H1 (cell line): ENCODE data around the gene MFGE8. TPM values are rescaled to one million over a fixed set of nuclear protein-coding genes. Genes with fewer than 3 reads are reported as not detected.

Experiments used
- CTCF ChIA-PET: fragments of 300-600 bp; sonication (Branson Sonifier 250); formaldehyde crosslinking; loops from one replicate; lab custom pipeline; 2021; ENCODE audit not compliant: partially characterized antibody; lab: Charles Lee
- POLR2A ChIA-PET: fragments of 300-600 bp; sonication (Branson Sonifier 250); formaldehyde crosslinking; loops from one replicate; lab custom pipeline; 2021; ENCODE audit warnings: inconsistent platforms; ENCODE audit not compliant: partially characterized antibody; lab: Charles Lee
- DNase-seq, 2 experiments: peaks; one replicate each; pipeline versions ENCODE4 v3.0.0 to v3.0.0-alpha.2; 2010 to 2022; ENCODE audit warnings: low spot score in 2 of 2, low read depth in 1 of 2, mixed read lengths in 1 of 2
- FAIRE-seq: peaks from 2 replicates; lab custom pipeline; 2011; peaks lifted over from hg19 to GRCh38; lab: Jason Lieb, UNC
- H2AFZ ChIP-seq: 2 replicates; pipeline ENCODE4 v1.8.1; 2012; ENCODE audit warnings: low read length, inconsistent platforms
- H2AK5ac ChIP-seq: 2 replicates; pipeline ENCODE4 v1.6.1; 2013; ENCODE audit warnings: low read depth, low read length
- H2BK120ac ChIP-seq: replicated peaks from 2 replicates; pipeline ENCODE3; 2013; ENCODE audit warnings: low read depth, low read length, inconsistent platforms
- H2BK12ac ChIP-seq: 2 replicates; pipeline ENCODE4 v1.6.1; 2013; ENCODE audit warnings: low read depth, low read length
- H2BK15ac ChIP-seq: 2 replicates; pipeline ENCODE4 v1.6.1; 2013; ENCODE audit warnings: low read length
- H2BK20ac ChIP-seq: 2 replicates; pipeline ENCODE4 v1.6.1; 2013; ENCODE audit warnings: low read length
- H2BK5ac ChIP-seq: 2 replicates; pipeline ENCODE4 v1.6.1; 2013; ENCODE audit warnings: low read depth, low read length
- H3K14ac ChIP-seq: 2 replicates; pipeline ENCODE4 v1.6.1; 2013; ENCODE audit warnings: inconsistent platforms; ENCODE audit not compliant: insufficient read length
- H3K18ac ChIP-seq: 2 replicates; pipeline ENCODE4 v1.6.1; 2013; ENCODE audit warnings: low read length; ENCODE audit errors: extremely low read depth
- H3K23ac ChIP-seq: 2 replicates; pipeline ENCODE4 v1.6.1; 2013; ENCODE audit warnings: inconsistent platforms; ENCODE audit not compliant: insufficient read length
- H3K23me2 ChIP-seq: 2 replicates; pipeline ENCODE4 v1.6.1; 2013; ENCODE audit warnings: low read depth, low read length
- H3K27ac ChIP-seq: 2 replicates; pipeline ENCODE4 v1.6.1; 2011; ENCODE audit warnings: low read depth, low read length, inconsistent platforms
- H3K27me3 ChIP-seq, 4 experiments: replicated peaks in 1 of 4; 1 replicate in 1 of 4; 2 replicates in 3 of 4; pipeline versions ENCODE4 v1.6.1 to v1.8.1; 2011 to 2013; ENCODE audit warnings: low read length in 3 of 4, mild to moderate bottlenecking in 3 of 4, inconsistent platforms in 2 of 4, mixed read lengths in 2 of 4, moderate library complexity in 1 of 4; ENCODE audit not compliant: control insufficient read depth in 3 of 4, insufficient read depth in 3 of 4; ENCODE audit errors: extremely low read depth in 1 of 4
- H3K36me3 ChIP-seq, 4 experiments: 2 replicates each; pipeline versions ENCODE4 v1.6.1 to v1.8.1; 2011 to 2013; ENCODE audit warnings: mild to moderate bottlenecking in 4 of 4, low read length in 3 of 4, moderate library complexity in 2 of 4, control low read depth in 1 of 4, inconsistent platforms in 1 of 4; ENCODE audit not compliant: insufficient read depth in 4 of 4, control insufficient read depth in 2 of 4
- H3K4ac ChIP-seq: replicated peaks from 2 replicates; pipeline ENCODE3; 2013; ENCODE audit warnings: low read length, low read depth, mixed read lengths, inconsistent platforms; ENCODE audit not compliant: insufficient read length
- H3K4me1 ChIP-seq, 4 experiments: replicated peaks in 1 of 4; 1 replicate in 1 of 4; 2 replicates in 3 of 4; pipeline versions ENCODE4 v1.6.1 to v1.8.1; 2011 to 2013; ENCODE audit warnings: low read length in 3 of 4, inconsistent platforms in 2 of 4, mixed read lengths in 1 of 4; ENCODE audit not compliant: insufficient read depth in 4 of 4, control insufficient read depth in 3 of 4
- H3K4me2 ChIP-seq, 2 experiments: 2 replicates each; pipeline versions ENCODE4 v1.6.1 to v1.8.1; 2011 to 2013; ENCODE audit warnings: low read depth in 2 of 2, low read length in 2 of 2, control low read depth in 1 of 2, inconsistent platforms in 1 of 2, mild to moderate bottlenecking in 1 of 2; ENCODE audit not compliant: insufficient read depth in 1 of 2
- H3K4me3 ChIP-seq, 4 experiments: fragments of 200-600, 300-600 bp in 1 of 4; sonication (generic), shearing (Covaris generic), sonication (Bioruptor Twin) in 1 of 4; 2 replicates each; pipeline versions ENCODE4 v1.5.1 to v1.8.1; 2011 to 2016; ENCODE audit warnings: low read length in 4 of 4, low read depth in 3 of 4, control low read depth in 2 of 4, inconsistent platforms in 2 of 4, mild to moderate bottlenecking in 2 of 4, mixed read lengths in 1 of 4, moderate library complexity in 1 of 4; ENCODE audit not compliant: insufficient read depth in 2 of 4; ENCODE audit errors: extremely low read depth in 1 of 4
- H3K56ac ChIP-seq: replicated peaks from 2 replicates; pipeline ENCODE3; 2013; ENCODE audit warnings: low read depth, mild to moderate bottlenecking, mixed read lengths, low read length, inconsistent platforms; ENCODE audit not compliant: insufficient read length
- H3K79me1 ChIP-seq: 2 replicates; pipeline ENCODE4 v1.6.1; 2013; ENCODE audit warnings: low read depth, low read length, control low read depth
- H3K79me2 ChIP-seq, 2 experiments: 2 replicates each; pipeline versions ENCODE4 v1.6.1 to v1.8.1; 2012 to 2013; ENCODE audit warnings: low read length in 2 of 2, mild to moderate bottlenecking in 2 of 2, inconsistent platforms in 1 of 2; ENCODE audit not compliant: insufficient read depth in 2 of 2, control insufficient read depth in 1 of 2
- H3K9ac ChIP-seq, 4 experiments: replicated peaks in 1 of 4; 1 replicate in 1 of 4; 2 replicates in 3 of 4; pipeline versions ENCODE4 v1.6.1 to v1.8.1; 2011 to 2013; ENCODE audit warnings: low read depth in 3 of 4, low read length in 3 of 4, control low read depth in 2 of 4, mild to moderate bottlenecking in 2 of 4, moderate library complexity in 2 of 4, inconsistent platforms in 1 of 4; ENCODE audit errors: extremely low read depth in 1 of 4
- H3K9me3 ChIP-seq, 2 experiments: 2 replicates each; pipeline versions ENCODE4 v1.6.1 to v1.8.1; 2012 to 2013; ENCODE audit warnings: mild to moderate bottlenecking in 2 of 2, moderate library complexity in 2 of 2, control low read depth in 1 of 2, inconsistent platforms in 1 of 2, low read depth in 1 of 2, low read length in 1 of 2, mixed read lengths in 1 of 2; ENCODE audit not compliant: insufficient read depth in 2 of 2
- H4K20me1 ChIP-seq, 2 experiments: replicated peaks in 1 of 2; 2 replicates each; pipeline versions ENCODE3 to v1.8.1; 2011 to 2013; ENCODE audit warnings: inconsistent platforms in 2 of 2, low read length in 2 of 2, mild to moderate bottlenecking in 1 of 2; ENCODE audit not compliant: insufficient read depth in 2 of 2, control insufficient read depth in 1 of 2
- H4K5ac ChIP-seq: 2 replicates; pipeline ENCODE4 v1.6.1; 2013; ENCODE audit warnings: low read length, low read depth, mixed read lengths, inconsistent platforms; ENCODE audit not compliant: insufficient read length
- H4K8ac ChIP-seq: 2 replicates; pipeline ENCODE4 v1.8.0; 2013; ENCODE audit warnings: mild to moderate bottlenecking, moderate library complexity, low read length, inconsistent platforms; ENCODE audit not compliant: insufficient read depth; ENCODE audit errors: extremely low read depth
- H4K91ac ChIP-seq: replicated peaks from 2 replicates; pipeline ENCODE3; 2013; ENCODE audit warnings: low read length, mixed read lengths, inconsistent platforms; ENCODE audit not compliant: insufficient read length
- ASH2L ChIP-seq: fragments of 200-600, 300-600 bp; sonication (generic); IDR thresholded peaks from one replicate; pipeline ENCODE4 v1.7.1; 2017; ENCODE audit warnings: low read length
- BACH1 ChIP-seq: IDR thresholded peaks from 2 replicates; pipeline ENCODE4 v1.6.1; 2012; ENCODE audit warnings: low read length, improper control_type of control experiment
- FOSL1 ChIP-seq: IDR thresholded peaks from 2 replicates; pipeline ENCODE4 v1.6.1; 2011; ENCODE audit warnings: mild to moderate bottlenecking, low read depth, low read length, moderate library complexity; ENCODE audit not compliant: insufficient read depth
- GABPA ChIP-seq: IDR thresholded peaks from 2 replicates; pipeline ENCODE4 v1.6.1; 2011; ENCODE audit warnings: mild to moderate bottlenecking, low read length, moderate library complexity, borderline replicate concordance; ENCODE audit not compliant: insufficient read depth
- GTF2F1 ChIP-seq: IDR thresholded peaks from 2 replicates; pipeline ENCODE4 v1.6.1; 2012; ENCODE audit warnings: low read depth, low read length, improper control_type of control experiment, borderline replicate concordance
- RXRA ChIP-seq: IDR thresholded peaks from 2 replicates; pipeline ENCODE4 v1.6.1; 2011; ENCODE audit warnings: low read depth, mild to moderate bottlenecking, low read length, moderate library complexity; ENCODE audit not compliant: insufficient read depth
- TCF12 ChIP-seq: IDR thresholded peaks from 2 replicates; pipeline ENCODE4 v1.6.1; 2011; ENCODE audit warnings: low read depth, mild to moderate bottlenecking, low read length
- YY1 ChIP-seq: IDR thresholded peaks from 2 replicates; pipeline ENCODE4 v1.6.1; 2011; ENCODE audit warnings: low read depth, mild to moderate bottlenecking, low read length
- WGBS, 2 experiments: shearing (Covaris generic) in 1 of 2; methylation state at CpG; one replicate each; pipeline versions ENCODE4 v1.1.6 to v1.1.7; 2013 to 2015; ENCODE audit warnings: low lambda C conversion rate in 2 of 2, mixed read lengths in 2 of 2, inconsistent platforms in 1 of 2, low coverage in 1 of 2, missing lambda C conversion rate in 1 of 2; ENCODE audit not compliant: insufficient replicate concordance in 2 of 2, insufficient coverage in 1 of 2, insufficient read length in 1 of 2; ENCODE audit errors: extremely low coverage in 1 of 2, missing lambda C conversion rate in 1 of 2; 5-methylcytosine and 5-hydroxymethylcytosine counted together
- polyA plus RNA-seq, 7 experiments: library from polyadenylated mRNA; depleted of rRNA in 3 of 7; stranded (reverse) in 5 of 7; unstranded in 2 of 7; fragments of >200 nt in 5 of 7; fragments of 200-250 nt in 2 of 7; gene quantifications; 1 replicate in 5 of 7; 2 replicates in 1 of 7; 4 replicates in 1 of 7; pipeline versions ENCODE4 v1.2.1 to v1.2.3, GENCODE V29; 2011 to 2013; ENCODE audit warnings: missing spikeins in 2 of 7, mixed read lengths in 2 of 7
- total RNA-seq: library from RNA; stranded (reverse); fragmentation: NEBNext Ultra II Directional; extraction: Animal tissue kit (Norgen Biotek cat#: 25700); gene quantifications from 2 replicates; pipeline ENCODE4 v1.2.1, GENCODE V29; 2021

MFGE8 gene
- total and polyA plus RNA-seq, 2 of the 8 experiments (the other 6 are each of a cell fraction or from before 2014, with no cell fraction given), result 1,237 to 2,117 TPM

DNA sequence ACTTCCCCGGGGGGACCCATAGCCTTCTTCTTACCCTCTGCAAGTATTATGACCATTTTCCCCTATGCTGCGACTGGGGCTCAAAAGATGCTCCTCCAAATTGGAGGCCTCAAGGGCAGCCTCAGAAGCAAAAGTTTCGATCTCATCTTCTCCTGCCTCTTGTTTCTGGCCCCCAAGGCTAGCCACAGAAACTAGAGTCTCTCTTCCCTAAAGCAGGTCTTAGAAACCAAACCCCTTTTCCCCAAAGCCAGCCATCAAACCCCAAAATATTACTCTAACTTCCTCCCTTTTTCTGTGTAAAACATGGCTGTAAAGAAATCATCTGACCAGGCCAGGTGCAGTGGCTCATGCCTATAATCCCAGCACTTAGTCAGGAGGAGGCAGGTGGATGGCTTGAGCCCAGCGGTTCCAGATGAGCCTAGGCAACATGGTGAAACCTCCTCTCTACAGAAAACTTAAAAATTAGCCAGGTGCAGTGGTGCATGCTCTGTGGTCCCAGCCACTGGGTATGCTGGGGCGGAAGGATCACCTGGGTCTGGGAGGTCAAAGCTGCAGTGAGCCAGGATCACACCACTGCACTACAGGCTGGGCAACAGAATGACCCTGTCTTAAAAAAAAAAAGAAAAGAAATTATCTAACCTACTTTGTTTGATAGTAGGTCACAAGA is 36.7 kb upstream of the MFGE8 start:
- H3K18ac ChIP-seq, result no peak overlapping the region
- H3K79me2 ChIP-seq, result no peaks in the 10 kb centered on the region
- H3K9ac ChIP-seq, result no peak overlapping the region
- FAIRE-seq (no peak), DNase-seq (no peak)
- no peak overlapping the region for H3K4me2 ChIP-seq
- no peaks in the 10 kb centered on the region for H4K20me1 ChIP-seq
- H3K56ac ChIP-seq, result no peak overlapping the region
- H3K27me3 ChIP-seq, result no peaks in the 10 kb centered on the region
- H3K36me3 ChIP-seq, result no peaks in the 10 kb centered on the region
- H3K23me2 ChIP-seq, result no peaks in the 10 kb centered on the region
- no peak overlapping the region for H3K4me3 ChIP-seq
- H2AK5ac ChIP-seq, result no peak overlapping the region
- H4K8ac ChIP-seq, result no peak overlapping the region
- 96% methylated on average over 5 of the region's 5 CpGs; no CpG with 5 or more reads in 1 of the 2 experiments for WGBS, 2 experiments
- ChIA-PET CTCF (no interaction called here), POLR2A (interaction anchor here (1.7 kb wide), 1 partner anchor 47 kb away, joined by 5 read pairs; no protein-coding TSS in a partner anchor)
- peaks cover 0 to 5% (median 3%) of the 10 kb centered on the region in 4 experiments; a peak in 2 of 7 replicates for H3K4me1 ChIP-seq
- no peak overlapping the region for H3K27ac ChIP-seq
- H4K5ac ChIP-seq, result no peak overlapping the region
- H3K79me1 ChIP-seq, result no peaks in the 10 kb centered on the region
- H4K91ac ChIP-seq, result no peak overlapping the region
- no peak overlapping the region for H2BK12ac ChIP-seq
- no peak overlapping the region for H2BK5ac ChIP-seq
- no peak overlapping the region for H2BK120ac ChIP-seq
- H3K23ac ChIP-seq, result no peak overlapping the region
- H3K14ac ChIP-seq, result no peak overlapping the region
- H3K4ac ChIP-seq, result no peak overlapping the region
- TF ChIP-seq BACH1 (no peak), FOSL1 (no peak), GABPA (no peak), ASH2L (no peak), RXRA (no peak), TCF12 (no peak), YY1 (no peak), GTF2F1 (no peak)
- peaks cover 4 to 6% of the 10 kb centered on the region in 2 experiments; a peak in 1 of 4 replicates for H3K9me3 ChIP-seq
- no peak overlapping the region for H2BK15ac ChIP-seq
- H2AFZ ChIP-seq, result no peak overlapping the region
- no peak overlapping the region for H2BK20ac ChIP-seq
